Measurements from ENCODE around the gene RNFT2.
"Not testable (repeated sequence)": the region's sequence is repeated elsewhere in the genome, so short reads cannot be mapped to it uniquely, and the experiment has no call there.

Gene RNFT2

GRCh38 chr12:116794725-116795124, 56.6 kb downstream of the RNFT2 start:
- DNase-seq (ENCODE audit: low read depth) = no peak

DNA sequence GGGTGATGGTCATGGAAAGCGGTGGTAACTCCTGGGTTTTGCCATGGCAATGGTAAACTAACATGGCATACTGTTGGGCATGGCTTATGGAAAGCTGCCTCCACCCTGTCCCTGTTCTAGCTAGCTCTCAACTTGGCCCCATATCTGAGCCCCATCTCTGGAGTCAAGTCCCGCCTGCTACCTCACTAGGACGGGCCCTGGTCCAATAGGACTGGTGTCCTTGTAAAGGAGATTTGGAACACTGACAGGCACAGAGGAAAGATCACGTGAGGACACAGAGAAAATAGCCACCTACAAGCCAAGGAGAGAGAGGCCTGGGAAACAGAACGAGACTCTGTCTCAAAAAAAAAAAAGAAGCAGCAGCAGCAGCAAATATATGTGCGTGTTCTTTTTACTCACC, 59.8 kb downstream of the RNFT2 start:
- no peak for DNase-seq (ENCODE audit: low read depth)

DNA sequence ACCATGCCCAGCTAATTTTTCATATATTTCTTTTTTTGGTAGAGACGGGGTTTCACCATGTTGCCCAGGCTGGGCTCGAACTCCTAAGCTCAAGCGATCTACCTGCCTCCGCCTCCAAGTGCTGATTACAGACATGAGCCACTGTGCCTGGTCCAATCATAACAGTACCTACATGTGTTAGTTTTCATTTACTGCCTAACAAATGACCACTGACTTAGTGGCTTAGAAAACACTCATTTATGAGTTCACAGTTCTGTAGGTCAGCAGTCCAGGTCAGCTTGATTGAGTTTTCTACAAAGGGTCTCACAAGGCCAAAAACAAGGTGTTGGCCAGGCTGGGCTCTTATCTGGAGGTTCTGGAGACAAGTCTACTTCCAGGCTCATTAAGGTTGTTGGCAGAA, 60.6 kb downstream of the RNFT2 start:
- DNase-seq (ENCODE audit: low read depth) = no peak

- DNase-seq (ENCODE audit: low read depth) = no peak
These were observed 61.8 kb downstream of the RNFT2 start for GRCh38 chr12:116799955-116800354.

DNA sequence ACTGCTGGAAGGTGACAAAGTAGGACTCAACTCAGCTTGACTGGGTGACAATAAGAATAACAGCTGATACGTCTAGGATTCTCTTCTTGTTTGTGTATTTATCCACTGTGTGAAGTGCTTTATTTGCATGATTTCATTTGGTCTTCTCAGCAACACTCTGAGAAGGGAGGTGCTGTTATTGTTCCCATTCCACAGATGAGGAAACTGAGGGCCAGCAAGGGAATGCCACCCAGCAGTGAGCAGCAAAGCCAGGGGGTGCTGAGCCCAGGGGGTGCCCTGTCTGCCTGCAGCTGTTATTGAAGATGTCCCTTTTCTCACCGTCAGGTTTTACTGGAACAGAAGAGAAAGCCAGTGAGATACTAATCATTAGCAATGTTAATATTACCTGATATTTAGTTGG, 62.8 kb downstream of the RNFT2 start:
- DNase-seq (ENCODE audit: low read depth) = no peak

- DNase-seq (ENCODE audit: low read depth) = no peak
These were observed 63.9 kb downstream of the RNFT2 start for GRCh38 chr12:116802018-116802417.

GRCh38 chr12:116803013-116803736, 65.1 kb downstream of the RNFT2 start:
- DNase-seq (ENCODE audit: low read depth) = no peak

DNA sequence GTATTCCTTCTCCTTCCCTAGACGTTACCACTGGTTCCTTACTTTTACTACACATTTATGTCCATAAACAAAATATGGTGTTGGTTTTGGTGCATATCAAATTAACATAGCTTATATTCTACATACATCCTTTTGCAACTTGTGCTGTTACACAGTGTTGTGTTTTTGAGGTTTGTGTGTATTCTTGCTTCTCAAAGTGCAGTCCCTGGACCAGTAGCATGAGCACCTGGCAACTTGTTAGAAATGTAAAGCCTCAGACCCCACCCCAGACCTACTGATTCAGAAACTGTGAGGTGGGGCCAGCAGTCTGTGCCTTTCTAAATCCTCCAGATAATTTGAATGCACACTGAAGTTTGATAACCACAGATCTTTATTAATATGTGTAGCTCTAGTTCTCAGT, 65.9 kb downstream of the RNFT2 start:
- no peak for DNase-seq (ENCODE audit: low read depth)

DNA sequence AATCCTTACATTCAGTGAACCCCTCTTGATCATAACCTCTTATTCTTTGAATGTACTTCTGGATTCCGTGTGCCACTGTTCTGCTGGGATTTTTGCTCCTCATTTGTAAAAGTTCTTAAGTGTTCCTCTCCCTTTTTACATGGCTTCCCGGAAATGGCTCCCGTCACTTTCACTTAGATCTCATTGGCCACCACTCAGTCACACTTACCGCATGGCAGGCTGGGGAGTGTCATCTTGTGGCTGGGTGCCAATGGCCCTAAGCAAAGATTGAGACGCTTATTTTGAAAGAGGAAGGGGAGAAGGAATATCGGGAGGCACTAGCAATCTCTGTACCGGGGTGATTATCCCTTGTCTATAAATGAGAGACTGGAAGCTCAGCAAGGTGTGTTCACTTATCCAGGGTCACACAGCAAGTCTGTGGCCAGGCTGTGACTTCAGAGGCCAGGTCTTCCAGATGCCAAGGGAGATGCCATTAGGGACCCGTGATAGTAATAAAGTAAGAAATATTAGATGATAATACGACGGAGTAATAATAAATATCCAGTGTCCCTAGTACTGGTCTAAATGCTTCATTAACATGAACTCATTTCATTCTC, 68.8 kb downstream of the RNFT2 start:
- no peak for DNase-seq (ENCODE audit: low read depth)

GRCh38 chr12:116807546-116807945, 69.4 kb downstream of the RNFT2 start:
- no peak for DNase-seq (ENCODE audit: low read depth)

GRCh38 chr12:116808113-116809105, 70.3 kb downstream of the RNFT2 start:
- no peak for DNase-seq (ENCODE audit: low read depth)

DNA sequence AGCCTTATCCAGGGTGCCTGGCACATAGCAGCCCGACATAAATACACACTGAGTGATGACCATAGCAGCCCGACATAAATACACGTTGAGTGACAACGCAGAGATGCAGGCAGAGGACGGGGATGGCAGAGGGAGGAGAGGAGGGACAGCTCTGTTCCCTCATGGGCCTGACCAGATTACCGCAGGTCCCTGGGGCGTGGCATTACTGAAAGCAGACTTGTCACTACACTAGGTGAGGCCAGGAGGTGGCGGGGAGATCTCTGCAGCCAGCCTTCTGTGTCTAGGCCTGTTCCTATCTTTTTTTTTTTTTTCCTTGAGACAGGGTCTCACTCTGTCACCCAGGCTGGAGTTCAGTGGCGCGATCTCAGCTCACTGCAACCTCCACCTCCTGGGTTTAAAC, 74.1 kb downstream of the RNFT2 start:
- DNase-seq (ENCODE audit: low read depth) = no peak

DNA sequence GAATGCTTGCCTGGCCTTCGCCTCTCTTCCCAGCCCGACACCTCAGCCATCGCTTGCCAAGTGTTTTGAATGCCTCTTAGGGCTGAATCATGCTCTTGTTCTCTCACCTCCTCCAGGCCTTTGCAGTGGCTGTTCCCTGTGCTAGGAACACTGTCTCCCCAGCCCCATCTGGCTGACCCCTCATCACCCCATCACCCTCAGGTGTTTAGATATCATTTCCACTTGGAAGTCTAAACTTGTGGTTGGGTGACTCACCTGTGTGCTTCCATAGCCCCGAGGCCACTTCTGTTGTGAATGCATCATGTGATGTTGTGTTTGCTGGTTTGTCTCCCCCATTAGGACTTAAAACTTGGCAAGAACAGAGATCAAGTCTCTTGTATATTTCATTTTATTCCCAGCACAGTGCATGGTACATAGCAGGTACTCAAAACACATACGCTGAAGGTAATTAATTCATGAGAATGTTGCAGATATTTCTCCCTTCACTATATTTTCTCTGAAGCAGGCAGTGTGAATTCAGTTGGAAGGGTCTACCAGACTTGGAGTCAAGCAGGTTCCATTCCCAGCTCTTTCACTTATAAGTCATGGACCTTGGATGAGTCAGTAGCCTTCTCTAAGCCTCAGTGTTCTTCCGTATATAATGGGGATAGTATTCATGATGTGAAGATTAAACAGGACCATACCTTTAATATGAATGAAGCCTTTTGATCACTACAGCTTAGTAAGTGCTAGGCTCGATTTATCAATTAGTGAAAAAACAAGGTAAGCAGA, 75.3 kb downstream of the RNFT2 start:
- DNase-seq (ENCODE audit: low read depth) = no peak

DNA sequence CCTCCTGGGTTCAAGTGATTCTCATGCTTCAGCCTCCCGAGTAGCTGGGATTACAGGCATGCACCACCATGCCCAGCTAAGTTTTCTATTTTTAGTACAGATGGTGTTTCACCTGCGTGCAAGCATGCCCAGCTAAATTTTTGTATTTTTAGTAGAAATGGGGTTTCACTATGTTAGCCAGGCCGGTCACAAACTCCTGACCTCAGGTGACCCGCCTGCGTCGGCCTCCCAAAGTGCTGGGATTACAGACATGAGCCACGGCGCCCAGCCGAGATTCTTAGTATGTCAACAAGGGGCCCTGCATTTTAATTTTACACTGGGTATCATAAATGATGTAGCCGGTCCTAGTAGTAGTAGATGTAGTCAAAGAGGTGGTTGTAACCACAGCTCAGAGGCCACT, 76.7 kb downstream of the RNFT2 start:
- not testable (repeated sequence) for DNase-seq (ENCODE audit: low read depth)

DNA sequence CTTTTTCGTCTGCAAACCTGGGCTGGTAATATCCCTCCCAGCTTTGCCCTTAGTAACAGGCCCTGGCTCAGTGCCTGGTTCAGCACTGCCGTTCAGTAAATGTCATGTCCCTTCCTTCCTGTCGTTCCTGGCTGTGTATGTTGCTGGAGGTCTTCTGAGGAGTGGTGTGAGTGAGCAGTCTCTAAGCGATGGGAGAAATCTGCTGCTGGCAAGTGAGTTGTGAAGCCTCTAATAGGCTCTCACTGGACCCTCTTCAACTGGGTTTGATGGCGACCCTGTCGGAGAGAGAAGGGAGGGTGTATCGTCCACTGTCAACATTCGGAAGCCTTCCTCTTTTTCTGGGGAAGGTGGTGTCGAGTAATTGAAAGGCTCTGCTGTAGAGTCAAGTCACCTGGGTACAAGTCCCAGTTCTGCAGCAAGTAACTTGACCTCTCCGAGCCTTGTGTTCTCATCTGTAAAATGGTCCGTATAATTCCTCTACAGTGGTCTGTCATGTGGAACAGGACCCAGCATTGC, 80.3 kb downstream of the RNFT2 start:
- DNase-seq (ENCODE audit: low read depth) = no peak

- DNase-seq (ENCODE audit: low read depth) = peak; percentile 87
These were observed 81.1 kb downstream of the RNFT2 start for GRCh38 chr12:116818948-116819832.

GRCh38 chr12:116820064-116820656, 82.0 kb downstream of the RNFT2 start:
- no peak for DNase-seq (ENCODE audit: low read depth)

DNA sequence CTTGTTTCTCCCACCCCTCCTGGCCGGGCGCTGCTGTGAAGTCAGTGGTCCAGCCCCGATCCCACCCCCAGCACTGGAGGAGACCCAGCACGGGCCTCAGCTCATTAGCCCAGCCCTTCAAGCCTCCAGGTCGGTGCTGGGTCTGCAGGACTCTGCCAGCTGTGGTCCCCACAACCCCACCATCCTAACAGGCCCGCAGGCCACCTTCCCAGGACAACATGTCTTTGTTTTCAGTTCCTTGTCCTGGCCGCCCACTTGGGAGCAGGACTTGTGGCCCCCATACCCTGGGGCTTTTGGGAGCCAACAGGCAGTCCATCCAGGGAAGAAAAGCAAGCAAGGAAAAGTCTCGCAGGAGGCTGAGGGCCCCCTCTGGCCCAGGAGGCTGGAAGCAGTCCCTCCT, 83.2 kb downstream of the RNFT2 start:
- no peak for DNase-seq (ENCODE audit: low read depth)

- no peak for DNase-seq (ENCODE audit: low read depth)
These were observed 89.3 kb downstream of the RNFT2 start for GRCh38 chr12:116827432-116827831.

DNA sequence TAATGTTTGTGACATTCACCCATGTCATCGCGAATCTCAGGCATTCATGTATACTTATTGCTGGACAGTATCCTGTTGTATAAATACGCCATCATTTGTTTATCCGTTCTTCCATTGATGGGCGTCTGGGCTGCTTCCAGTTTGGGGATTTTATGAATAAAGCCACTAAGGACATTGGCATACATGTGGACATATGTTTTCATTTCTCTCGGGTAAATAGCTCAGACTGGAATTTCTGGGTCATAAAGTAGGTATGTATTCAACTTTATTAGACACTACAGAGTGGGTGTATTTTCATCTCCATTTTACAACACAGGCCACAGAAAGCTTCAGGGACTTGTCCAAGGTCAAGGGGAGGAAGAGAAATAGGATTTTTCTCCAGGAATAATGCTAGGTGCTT, 94.2 kb downstream of the RNFT2 start:
- DNase-seq (ENCODE audit: low read depth) = no peak
